Brain microvascular endothelial cell (primary cell): Measurements from ENCODE around the gene GRM4.

ENCODE experiments used
- DNase-seq: peaks from one replicate; pipeline ENCODE4 v3.0.0-alpha.2; 2020
- H3K27ac ChIP-seq: fragments of 250-450 bp; sonication (Bioruptor Pico); 2 replicates; pipeline ENCODE4 v1.5.1; 2020; ENCODE audit warnings: mild to moderate bottlenecking, moderate library complexity
- H3K27me3 ChIP-seq: fragments of 250-450 bp; sonication (Bioruptor Pico); replicated peaks from 2 replicates; pipeline ENCODE4 v1.5.1; 2020; ENCODE audit warnings: mild to moderate bottlenecking
- H3K36me3 ChIP-seq: fragments of 250-450 bp; sonication (Bioruptor Pico); replicated peaks from 2 replicates; pipeline ENCODE4 v1.5.1; 2020; ENCODE audit warnings: mild to moderate bottlenecking
- H3K4me3 ChIP-seq: 2 replicates; pipeline ENCODE4 v1.5.1; 2011; ENCODE audit warnings: low read depth, mild to moderate bottlenecking, control low read depth, low read length, moderate library complexity
- in situ Hi-C: cut with HindIII; loops from 2 replicates; pipeline ENCODE4 v1.10.0; 2017; ENCODE audit warnings: low sequenced_read_pairs, low pct_ligation_motif_present
- TF ChIP-seq, protein P1 (sequence below): IDR thresholded peaks from 2 replicates; pipeline ENCODE4 v1.5.1; 2011; ENCODE audit warnings: low read depth, mild to moderate bottlenecking, moderate library complexity, low read length, control low read depth, inconsistent platforms; ENCODE audit errors: missing control alignments

GRM4 gene

DNA sequence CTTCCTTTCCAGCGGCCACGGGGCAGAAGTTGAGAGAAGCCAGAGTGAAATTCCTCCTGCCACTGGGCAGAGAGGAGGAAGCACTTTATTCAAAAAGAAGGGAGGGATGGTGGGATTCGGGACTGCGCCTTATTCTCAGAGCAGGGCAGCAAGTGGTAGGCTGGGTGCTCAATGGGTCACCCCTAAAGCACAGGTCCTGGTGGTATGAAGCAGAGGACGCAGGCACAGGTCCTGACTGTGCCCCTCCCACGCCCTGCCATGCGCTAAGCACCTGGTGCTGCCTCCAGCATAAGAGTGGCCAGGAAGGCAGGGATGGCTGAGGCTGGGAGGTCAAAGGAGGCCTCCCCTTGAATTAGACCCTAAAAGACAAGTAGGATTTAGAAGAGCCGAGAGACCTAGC, 4.9 kb upstream of the GRM4 start:
- H3K27me3 ChIP-seq, result peaks cover 45% of the 10 kb centered on the region
- in situ Hi-C loops, result no loop called here
- H3K27ac ChIP-seq, result no peak overlapping the region
- TF ChIP-seq, protein P1, sequence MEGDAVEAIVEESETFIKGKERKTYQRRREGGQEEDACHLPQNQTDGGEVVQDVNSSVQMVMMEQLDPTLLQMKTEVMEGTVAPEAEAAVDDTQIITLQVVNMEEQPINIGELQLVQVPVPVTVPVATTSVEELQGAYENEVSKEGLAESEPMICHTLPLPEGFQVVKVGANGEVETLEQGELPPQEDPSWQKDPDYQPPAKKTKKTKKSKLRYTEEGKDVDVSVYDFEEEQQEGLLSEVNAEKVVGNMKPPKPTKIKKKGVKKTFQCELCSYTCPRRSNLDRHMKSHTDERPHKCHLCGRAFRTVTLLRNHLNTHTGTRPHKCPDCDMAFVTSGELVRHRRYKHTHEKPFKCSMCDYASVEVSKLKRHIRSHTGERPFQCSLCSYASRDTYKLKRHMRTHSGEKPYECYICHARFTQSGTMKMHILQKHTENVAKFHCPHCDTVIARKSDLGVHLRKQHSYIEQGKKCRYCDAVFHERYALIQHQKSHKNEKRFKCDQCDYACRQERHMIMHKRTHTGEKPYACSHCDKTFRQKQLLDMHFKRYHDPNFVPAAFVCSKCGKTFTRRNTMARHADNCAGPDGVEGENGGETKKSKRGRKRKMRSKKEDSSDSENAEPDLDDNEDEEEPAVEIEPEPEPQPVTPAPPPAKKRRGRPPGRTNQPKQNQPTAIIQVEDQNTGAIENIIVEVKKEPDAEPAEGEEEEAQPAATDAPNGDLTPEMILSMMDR, result no peak
- no peaks in the 10 kb centered on the region for H3K36me3 ChIP-seq
- H3K4me3 ChIP-seq, result no peak overlapping the region
- no peak for DNase-seq

DNA sequence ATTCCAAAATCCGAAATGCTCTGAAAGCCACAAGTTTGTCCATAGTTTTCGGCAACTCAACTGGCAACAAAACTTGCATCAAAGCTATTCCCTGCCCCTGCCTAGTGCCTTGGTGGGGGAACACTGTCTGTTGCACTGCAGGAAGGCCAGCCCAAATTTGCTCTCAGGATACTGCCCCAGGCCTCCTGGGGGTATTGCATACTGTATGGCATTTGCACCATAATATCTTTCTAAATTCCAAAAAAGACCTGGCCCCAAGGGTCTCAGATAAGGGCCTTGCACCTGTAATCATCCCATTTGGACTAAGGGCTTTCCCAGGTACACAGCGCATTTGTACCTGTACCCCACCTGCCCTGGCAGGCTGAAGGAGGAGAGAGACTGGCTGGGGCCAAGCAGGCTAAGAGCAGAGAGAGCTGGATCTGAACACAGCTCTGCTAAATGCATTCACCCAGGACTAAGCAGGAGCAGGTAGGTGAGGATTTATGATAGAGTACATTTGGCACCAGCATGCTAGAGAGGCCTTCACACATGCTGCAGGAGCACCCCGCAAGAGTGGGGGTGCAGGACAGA, 4.0 kb upstream of the GRM4 start:
- in situ Hi-C loops, result loop anchor here (25.0 kb wide), 1 partner anchor 388 kb away; no protein-coding TSS in a partner anchor
- Histone ChIP-seq H3K4me3 (no peak overlapping the region), H3K36me3 (no peaks in the 10 kb centered on the region), H3K27me3 (peaks cover 47% of the 10 kb centered on the region), H3K27ac (no peak overlapping the region)
- no peak for DNase-seq
- TF ChIP-seq, protein P1, result no peak

DNA sequence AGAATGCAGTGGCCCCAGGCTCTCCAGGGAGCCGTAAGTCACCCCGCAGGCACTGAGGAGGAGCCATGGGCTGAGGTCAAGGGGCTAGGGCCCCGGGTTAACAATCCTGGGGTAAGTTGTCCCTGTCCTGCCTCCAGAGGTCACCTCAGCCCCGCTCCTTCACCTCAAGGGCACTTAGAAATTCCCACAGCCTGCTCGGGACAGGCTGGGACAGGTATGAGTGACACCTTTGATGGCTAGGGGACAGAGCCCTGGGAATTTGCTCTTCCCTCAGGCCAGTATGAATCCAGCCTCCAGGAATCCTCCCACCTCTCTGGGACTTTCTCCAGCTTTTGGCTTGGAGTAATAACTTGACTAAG, 3.5 kb upstream of the GRM4 start:
- no peak overlapping the region for H3K4me3 ChIP-seq
- in situ Hi-C loops, result loop anchor here (25.0 kb wide), 1 partner anchor 387 kb away; no protein-coding TSS in a partner anchor
- H3K27me3 ChIP-seq, result peaks cover 47% of the 10 kb centered on the region
- H3K27ac ChIP-seq, result no peak overlapping the region
- H3K36me3 ChIP-seq, result no peaks in the 10 kb centered on the region
- TF ChIP-seq, protein P1, result no peak
- no peak for DNase-seq

DNA sequence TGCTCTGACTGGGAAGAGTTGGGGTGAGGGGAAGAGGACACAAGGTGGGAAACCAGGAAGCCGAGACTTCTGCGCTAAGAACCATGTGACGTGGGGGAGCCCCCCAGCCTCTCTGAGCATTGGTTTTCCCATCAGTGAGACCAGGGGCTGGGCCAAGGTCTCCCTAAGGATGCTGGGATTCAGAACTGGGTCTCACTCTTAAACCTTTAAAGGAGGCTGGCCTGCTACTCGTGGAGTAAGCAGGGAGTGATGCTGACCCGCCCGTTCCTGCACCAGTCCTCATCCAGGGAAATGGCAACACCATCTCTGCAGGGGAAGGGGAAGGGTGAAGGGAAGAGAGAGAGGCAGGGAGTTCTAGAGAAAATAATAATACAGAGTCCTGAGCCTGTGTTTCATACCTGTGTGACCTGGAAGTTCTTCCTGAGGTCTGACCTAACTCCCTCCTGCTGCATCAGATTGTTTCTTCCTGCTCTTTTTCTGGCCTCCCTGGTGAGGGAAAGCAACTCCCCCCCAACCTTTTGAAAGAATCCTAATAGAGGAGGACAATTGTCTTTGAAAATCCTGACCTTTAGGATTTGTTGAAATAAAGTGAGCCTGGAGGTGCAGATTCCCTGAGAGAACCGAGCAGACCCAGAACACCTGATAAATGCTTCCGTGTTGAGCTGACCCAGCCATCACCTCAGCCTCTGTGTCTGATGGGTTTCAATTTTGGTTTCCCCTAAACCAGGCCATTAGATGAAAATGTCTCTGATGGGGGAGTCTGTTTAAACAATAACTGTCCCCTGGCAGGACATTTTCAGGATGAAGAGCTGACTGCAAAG, 3.0 kb upstream of the GRM4 start:
- in situ Hi-C loops, result loop anchor here (25.0 kb wide), 1 partner anchor 387 kb away; no protein-coding TSS in a partner anchor
- Histone ChIP-seq H3K27me3 (peaks cover 48% of the 10 kb centered on the region), H3K36me3 (no peaks in the 10 kb centered on the region), H3K27ac (no peak overlapping the region), H3K4me3 (no peak overlapping the region)
- TF ChIP-seq, protein P1, result no peak
- no peak for DNase-seq

DNA sequence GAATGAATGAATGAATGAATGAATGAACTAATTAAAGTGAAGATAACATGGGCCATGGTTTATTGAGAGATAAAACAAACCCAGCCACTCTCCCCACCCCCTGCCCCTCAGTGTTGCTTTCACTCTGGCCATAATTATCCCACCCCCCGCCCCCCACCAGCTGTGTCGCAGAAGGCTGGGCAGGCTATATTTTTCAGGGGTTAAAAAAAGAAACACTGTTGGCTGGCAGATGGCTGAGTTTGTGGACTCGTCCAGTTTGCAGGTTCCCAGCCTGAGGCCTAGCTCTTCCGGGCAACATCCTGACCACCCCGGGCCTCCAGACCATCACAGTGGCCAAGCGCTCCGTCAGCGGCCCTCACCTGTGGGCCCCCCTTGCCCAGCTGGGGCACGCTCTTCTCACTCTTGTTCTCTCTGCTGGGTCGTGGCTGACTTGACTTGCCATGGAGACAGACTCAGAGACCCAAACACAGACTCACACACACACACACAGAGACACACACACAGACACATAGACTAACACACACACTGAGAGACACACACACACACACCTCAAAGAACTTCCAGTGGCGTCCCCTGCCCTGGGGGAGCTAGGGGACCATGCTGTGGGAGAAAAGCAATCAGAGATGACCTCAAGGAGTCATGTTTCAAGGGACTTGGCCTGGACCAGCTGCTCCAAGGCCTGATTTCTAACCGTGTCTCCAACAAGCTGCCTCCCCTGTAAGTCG, 2.2 kb upstream of the GRM4 start:
- H3K27me3 ChIP-seq, result peaks cover 52% of the 10 kb centered on the region
- no peaks in the 10 kb centered on the region for H3K36me3 ChIP-seq
- in situ Hi-C loops, result loop anchor here (25.0 kb wide), 1 partner anchor 386 kb away; no protein-coding TSS in a partner anchor

More for the DNA sequence above, 2.2 kb upstream of the GRM4 start:
- Histone ChIP-seq H3K27ac (no peak overlapping the region), H3K4me3 (no peak overlapping the region)
- no peak for DNase-seq
- TF ChIP-seq, protein P1, result no peak
